Epithelial cell of prostate (primary cell): ENCODE measurements around the gene HAGH.
A peak's percentile ranks its signal among the peaks of the same experiment; 100 is the strongest.

Experiments
- DNase-seq: peaks from one replicate; pipeline ENCODE4 v3.0.0-alpha.2; 2011; ENCODE audit warnings: low read depth, low spot score
- H3K27ac ChIP-seq: fragments of 450-650 bp; 2 replicates; pipeline ENCODE4 v1.5.1; 2017; ENCODE audit warnings: mild to moderate bottlenecking

The HAGH gene

DNA sequence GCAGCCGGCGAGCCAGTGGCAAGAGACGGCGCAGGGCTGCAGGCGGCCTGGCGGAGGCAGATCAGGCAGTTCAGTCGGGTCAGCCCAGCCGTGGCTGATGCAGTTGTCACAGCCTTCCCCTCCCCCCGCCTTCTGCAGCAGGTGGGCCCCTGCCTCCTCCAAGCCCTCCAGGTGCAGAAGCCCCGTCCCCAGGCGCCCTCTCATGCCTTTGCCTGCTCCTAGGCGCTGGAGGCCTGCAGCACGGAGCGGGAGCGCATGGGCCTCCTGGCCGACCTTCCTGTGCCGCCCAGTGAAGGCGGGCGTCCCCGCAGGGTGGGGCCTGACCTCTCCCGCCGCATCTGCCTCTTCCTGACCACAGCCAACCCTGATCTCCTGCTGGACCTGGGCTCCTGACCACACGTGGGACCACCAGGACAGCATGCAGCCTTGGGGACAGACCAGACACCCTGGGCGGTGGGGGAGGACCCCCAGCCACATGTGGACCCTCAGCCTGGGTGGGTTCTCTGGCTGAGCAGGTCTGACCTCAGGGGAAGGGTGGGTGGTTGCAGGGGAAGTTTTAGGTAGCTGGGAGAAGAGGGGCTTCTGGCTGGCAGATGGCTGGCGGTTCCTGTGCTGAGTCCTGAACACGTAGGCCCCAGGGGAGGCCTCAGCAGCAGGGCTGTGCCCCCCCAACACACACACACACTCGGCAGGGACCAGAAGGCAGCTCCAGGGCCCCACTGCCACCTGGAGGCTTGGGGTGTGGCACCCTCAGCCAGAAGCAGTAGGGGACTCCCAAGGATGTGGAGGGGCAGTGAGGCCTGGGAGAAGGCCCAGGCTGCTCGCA, 50.6 kb downstream of the HAGH start:
- DNase-seq, result no peak
- no peak overlapping the region for H3K27ac ChIP-seq

DNA sequence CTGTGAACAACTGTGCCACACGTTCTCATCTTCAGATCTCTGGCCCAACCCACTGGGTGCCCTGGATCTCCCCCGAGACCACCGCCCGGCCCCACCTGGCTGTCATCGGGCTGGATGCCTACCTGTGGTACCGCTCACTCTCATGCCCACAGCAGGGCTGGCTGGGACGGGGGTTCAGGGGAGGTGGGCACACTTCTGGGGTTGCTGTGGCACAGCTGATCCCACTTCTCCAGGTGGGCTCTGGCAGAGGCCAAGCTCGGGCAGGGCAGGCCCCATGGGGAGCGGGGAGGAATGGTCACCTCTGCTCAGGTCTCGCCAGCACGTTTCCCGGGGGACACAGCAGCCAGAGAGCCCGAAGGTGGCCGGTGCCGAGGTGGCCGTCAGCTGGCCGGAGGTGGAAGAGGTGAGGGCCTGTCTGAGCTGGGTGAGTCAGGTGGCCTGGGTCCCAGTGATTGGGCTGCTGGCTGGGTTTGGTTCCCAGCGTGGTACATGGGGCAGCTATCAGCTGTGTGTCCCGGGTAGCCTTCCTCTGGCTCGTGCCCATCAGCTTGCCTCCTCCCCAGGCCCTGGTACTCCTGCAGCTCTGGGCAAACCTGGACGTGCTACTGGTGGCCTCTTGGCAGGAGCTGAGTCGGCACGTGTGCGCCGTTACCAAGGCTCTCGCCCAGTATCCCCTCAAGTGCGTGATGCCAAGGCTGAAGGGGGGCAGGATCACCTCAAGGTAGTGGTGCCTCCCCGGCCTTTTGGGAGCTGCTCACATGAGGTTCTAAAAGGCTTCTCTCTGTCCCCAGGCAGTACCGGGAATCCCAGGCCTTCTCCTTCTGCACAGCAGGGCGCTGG, 51.4 kb downstream of the HAGH start:
- no peak overlapping the region for H3K27ac ChIP-seq
- no peak for DNase-seq

DNA sequence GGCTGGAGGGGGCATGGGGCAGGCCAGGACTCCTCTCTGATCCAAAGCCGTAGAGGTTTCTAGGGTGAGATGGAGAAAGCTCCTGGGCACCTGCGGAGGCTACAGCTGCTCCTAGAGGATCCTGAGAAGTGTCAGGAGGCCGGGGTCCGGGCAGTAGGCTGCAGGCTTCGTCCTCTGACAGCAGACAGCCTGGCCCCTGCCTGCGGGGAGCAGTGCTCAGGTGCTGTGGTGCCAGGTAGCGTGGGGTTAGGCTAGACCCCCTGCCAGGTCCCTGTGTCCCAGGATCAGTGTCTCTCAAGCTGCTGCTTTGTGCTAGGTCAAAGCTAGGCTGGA, 52.2 kb downstream of the HAGH start:
- DNase-seq, result no peak
- H3K27ac ChIP-seq, result peak overlapping the region; percentile 88

DNA sequence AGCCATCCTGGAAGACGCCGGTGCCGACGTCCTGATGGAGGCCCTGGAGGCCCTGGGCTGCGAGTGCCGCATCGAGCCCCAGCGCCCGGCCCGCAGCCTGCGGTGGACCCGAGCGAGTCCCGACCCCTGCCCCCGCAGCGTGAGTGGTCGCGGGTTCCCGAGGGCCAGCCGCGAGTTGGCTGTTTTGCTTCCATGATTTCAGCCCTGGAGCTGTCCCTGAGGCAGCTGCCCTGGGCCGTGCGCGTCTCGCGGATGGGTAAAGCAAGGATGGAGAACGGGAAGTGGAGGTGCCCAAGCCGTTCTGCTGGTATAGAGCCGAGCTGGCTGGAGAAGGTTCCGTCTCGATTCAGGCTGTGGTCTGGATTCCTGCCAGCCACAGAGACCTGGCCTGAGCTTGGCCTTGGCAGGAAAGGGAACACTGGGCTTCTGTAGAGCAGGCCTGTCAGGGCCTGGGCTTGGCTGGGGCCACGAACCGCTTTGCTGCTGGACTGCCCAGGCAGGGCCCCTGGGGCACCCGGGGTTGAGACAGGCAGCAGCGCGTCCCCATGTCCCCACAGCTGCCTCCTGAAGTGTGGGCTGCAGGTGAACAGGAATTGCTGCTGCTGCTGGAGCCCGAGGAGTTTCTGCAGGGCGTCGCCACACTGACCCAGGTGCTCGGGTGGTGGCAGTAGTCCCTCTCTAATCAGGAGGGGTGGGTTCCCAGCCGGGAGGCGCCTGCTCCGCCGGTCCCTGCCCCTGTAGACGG, 52.8 kb downstream of the HAGH start:
- no peak for DNase-seq
- H3K27ac ChIP-seq, result peak overlapping the region; percentile 88

DNA sequence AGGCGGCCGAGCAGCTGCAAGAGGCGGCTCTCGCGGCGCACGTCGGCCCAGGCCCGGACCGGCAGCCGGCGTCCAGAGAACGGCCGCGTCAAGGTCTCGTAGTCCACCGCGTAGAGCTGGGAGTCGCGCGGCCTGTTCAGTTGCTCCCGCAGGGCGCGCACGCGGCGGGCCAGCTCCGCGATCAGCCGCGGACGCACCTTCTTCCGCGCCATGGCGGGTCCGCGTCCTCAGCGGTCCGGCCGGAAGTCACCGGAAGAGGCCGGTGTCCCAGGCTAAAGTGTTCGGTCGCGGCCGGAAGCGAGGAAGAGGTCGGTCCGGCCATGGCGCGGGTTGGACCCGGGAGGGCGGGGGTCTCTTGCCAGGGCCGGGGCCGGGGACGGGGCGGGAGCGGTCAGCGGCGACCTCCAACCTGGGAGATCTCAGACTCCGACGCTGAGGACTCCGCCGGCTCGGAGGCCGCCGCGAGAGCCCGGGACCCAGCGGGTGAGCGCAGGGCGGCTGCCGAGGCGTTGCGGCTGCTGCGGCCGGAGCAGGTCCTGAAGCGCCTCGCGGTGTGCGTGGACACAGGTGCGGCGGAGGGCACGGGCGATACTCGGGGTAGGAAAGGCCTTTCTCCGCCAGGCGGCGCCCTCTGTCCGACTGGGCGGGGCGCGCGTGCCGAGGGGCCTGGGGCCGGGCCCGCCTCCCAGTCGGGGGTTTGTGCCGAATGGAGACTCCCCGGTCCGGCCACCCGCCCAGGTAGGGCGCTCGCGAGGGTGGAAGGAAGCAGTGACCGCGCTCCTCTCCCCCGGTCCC, 53.5 kb downstream of the HAGH start, which contains the start of gene MRPS34:
MRPS34 (minus strand) TSS at position 227 of the 795 bp plus-strand sequence; CDS start at position 212, 15 bp downstream.
- peak within 1 kb of the TSS; percentile 88 for H3K27ac ChIP-seq
- no peak for DNase-seq

DNA sequence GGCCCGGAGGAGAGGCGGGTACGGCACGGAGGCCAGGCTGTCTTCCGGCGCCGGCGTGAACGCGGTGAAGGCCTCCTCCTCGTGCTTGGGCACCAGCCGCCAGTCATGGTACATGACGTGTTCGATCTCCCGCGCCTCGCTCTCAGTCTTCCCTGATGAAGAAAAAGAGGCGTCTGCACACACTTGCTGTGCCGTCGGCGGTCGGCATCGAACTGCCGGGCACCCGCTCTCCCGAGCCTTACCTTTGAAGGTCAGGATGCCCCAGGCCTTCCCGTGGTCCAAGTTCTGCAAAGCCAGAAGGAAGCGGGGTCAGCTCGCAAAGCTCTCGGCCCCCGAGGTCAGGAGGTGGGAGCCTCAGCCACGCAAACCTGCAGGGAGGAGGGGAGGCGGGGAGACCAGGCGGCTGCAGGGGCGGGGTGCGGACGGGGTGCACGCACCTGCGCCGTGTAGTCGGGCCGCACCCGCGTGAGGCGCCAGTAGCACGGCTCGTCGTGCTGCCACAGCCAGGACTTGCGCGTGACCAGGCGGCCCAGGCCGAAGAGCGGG, 54.2 kb downstream of the HAGH start, which contains the start of gene EME2:
EME2 (plus strand) TSS at position 449 of the 546 bp plus-strand sequence. CDS start 418 bp downstream, outside the sequence.
- peak within 1 kb of the TSS; percentile 88 for H3K27ac ChIP-seq
- DNase-seq, result no peak

DNA sequence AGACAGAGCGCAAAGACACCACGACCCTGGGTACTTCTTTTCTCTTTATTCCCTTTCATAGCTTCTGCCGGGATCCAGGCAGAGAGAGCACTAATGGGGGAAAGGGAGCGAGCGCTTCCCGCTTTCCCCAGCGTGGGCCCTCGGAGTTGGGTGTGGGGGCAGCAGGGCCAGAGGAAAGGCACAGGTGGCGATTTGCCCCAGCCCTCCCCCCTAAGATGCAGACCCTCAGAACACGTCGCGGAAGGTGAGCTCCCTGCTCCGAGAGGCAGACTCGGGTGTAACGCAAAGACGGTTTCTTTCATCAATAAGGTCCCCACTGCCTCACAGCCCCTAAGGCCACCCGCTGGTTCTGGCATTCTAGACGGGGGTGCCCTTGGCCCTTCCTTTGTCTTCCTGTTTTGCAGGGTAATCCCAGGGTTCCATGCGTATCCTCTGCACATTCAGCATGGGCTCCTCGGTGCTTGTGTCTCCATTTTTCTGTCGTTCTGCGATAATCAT, 54.7 kb downstream of the HAGH start:
- H3K27ac ChIP-seq, result peak overlapping the region; percentile 88
- no peak for DNase-seq

DNA sequence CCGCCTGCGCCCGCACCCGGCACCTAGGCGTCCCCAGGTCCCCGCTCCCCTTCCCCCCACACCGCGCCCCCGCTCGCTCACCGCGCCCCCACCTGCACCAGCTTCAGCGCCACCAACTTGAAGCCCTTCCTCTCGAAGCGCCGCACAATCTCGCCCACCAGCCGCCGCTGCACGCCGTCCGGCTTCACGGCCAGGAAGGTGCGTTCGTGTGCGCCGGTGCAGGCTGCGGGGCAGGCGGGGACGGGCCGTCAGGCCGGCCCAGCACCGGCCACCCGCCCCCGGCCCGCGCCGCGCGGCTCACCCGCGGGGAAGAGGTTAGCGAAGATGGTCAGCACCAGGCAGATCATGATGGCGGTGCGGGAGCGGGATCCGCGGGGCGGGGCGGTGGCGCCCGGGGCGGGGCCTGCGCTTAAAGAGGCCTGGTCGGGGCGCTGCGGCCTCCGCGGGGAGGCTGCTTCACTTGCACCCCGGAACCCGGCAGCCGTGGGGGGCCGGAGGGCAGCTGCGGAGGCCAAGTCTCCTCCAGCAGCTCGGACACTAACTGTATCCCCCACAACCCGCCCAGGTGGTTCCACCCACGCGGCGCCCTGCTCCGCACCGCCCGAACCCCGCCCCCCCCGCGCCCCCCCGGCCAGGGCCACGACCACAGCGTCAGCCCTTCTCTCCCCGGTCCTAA, 55.3 kb downstream of the HAGH start, which contains the start of gene NME3:
NME3 (minus strand) TSS at position 356 of the 676 bp plus-strand sequence; CDS start at position 347, 9 bp downstream.
- peak within 1 kb of the TSS; percentile 88 for H3K27ac ChIP-seq
- DNase-seq, result no peak

DNA sequence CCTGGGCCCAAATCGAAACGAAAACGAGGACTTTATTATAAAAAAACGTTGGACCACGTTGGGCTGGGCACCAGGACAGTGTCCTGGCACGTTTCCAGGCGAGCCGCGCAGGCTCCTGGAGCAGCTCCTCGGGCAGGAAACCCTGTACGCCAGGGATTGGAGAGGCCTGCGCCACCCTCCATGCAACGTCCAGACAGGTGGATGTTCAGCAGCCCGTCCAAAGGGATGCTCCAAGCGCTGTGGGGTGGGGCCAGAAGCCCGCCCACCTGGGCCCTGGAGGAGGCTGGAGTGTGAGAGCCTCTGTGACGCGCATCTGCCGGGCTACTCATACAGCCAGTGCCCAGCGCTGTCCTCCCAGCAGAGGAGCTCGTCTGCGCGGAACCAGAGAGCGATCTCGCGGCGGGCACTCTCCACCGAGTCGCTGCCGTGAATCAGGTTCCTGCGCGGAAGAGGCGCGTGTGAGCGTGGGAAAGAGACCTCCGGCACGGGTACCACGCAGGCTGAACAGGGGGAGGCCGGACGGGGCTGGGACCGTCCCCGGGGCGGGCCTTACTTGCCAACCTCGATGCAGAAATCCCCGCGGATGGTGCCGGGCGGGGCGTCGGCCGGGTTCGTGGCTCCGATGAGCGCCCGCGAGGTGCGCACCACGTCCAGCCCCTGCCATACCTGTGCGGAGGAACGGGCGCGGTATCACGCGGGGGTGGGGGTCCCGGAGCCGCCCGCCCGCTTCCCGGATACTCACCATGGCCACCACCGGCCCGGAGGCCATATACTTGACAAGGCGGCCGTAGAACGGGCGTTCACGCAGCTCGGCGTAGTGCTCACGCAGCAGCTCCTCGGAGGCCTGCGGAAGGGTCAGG, 56.1 kb downstream of the HAGH start:
- peak overlapping the region; percentile 88 for H3K27ac ChIP-seq
- DNase-seq, result no peak

DNA sequence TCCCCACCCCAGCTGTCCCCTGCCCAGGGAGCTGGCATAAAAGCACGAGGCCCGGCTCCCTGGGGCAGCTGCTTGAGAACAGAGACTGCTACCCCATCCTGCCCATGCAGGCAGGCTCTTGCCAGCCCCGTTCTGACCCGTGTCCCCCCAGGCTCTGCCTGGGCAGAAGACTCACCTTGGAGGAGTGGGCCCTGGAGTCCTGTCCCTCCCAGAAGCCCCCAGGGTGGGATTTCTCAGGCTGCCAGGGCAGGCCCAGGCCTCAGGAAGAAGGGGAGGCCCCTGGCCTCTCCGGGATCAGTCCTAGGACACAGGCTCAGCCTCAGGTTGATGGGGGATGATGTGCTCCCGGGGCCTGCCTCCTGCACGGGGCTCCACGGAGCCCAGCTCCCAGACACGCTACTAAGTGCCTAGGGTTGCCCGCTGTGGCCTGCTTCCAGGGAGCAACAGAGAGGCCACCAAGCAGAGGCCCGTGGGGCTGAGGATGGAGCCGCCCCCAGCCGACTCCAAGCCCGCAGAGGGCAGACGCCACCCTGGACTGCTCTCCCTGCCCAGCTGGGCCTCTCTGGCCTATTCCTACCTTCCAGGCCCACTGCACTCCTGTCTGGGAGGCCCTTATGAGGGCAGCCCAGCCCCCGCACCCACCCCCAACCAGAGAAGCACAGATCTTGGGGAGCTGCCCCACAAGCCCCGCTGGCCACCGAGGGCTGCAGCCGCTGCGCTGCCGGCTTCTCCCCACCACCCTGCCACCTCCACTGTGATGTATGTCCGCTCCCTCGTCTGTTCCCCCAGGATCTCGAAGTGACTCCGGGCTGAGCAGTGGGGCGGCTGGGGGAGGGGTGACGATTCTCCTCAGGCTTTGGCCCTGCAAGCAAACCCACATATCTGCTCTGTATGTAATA, 57.0 kb downstream of the HAGH start:
- H3K27ac ChIP-seq, result no peak overlapping the region
- DNase-seq, result no peak

DNA sequence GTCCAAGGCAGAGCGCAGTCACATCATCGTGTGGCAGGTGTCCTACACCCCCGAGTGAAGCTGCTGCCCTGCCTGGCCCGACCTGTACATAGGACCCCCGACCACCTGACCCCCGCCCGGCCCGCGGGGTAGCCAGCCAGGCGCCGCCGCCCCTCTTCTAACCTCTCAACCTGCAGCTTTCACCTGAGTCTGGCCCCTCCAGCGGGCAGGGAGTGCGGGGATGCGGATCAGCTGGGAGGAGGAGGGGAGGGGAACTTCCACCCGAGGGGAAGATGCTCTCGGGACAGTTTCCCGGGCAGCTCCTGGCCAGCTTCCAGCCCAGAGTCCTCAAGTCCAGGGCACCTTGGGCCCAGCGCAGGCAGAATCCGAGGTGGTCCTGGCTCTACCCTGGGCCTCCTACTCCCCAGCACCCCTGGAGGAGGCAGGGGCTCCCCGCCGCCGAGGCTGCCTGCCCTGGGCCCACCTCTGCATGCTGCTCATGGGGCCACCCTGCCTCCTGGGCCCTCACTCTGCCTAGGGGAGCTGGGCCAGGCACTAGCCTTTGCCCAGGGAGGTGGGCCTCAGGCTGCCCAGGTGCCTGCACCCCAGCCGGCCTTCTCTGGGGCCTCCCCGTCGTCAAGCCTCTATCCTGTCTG, 57.7 kb downstream of the HAGH start:
- no peak overlapping the region for H3K27ac ChIP-seq
- no peak for DNase-seq

DNA sequence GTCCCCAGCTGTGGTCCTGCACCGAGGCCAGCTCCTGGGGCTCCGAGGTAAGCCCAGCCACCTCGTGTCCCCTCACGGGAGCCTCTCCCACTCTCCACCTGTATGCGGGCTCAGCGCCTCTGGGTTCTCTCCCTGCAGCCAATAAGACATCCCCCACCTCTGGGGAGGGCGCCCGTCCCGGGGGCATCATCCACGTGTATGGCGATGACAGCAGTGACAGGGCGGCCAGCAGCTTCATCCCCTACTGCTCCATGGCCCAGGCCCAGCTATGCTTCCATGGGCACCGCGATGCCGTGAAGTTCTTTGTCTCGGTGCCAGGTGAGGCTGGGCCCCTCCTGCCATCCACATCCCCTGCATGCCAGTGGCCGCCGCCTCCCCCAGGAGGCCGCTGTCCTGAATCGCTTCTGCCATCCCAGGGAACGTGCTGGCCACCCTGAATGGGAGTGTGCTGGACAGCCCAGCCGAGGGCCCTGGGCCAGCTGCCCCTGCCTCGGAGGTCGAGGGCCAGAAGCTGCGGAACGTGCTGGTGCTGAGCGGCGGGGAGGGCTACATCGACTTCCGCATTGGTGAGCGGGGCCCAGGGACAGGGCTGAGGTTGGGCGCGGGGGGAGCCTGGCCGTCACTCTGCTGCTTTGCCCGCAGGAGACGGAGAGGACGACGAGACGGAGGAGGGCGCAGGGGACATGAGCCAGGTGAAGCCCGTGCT, 58.4 kb downstream of the HAGH start:
- no peak for DNase-seq
- no peak overlapping the region for H3K27ac ChIP-seq

DNA sequence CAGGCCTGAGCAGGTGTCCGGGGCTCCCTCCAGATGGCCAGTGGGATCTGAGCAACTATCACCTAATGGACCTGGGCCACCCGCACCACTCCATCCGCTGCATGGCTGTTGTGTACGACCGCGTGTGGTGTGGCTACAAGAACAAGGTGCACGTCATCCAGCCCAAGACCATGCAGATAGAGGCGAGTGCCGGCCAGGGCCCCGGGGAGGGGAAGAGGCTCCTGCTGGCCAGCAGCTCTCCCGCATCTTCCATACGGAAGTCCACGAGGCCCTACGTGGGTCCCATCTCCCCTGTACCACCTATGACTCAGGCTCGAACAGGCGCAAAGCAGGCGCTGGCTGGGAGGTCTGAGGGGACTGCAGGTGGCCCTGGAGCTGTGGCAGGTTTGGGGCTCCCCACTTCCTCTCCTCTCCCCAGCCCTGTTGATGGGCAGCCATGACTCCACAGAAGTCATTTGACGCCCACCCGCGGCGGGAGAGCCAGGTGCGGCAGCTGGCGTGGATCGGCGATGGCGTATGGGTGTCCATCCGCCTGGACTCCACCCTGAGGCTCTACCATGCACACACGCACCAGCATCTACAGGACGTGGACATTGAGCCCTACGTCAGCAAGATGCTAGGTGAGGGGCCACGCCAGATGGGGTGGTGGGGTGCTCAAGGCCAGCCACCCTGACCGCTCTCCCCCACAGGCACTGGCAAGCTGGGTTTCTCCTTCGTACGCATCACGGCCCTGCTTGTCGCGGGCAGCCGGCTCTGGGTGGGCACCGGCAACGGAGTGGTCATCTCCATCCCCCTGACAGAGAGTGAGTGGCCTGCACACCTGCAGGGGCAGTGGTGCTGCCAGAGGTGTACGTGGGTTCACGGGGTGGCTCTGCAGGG, 59.3 kb downstream of the HAGH start:
- no peak for DNase-seq
- no peak overlapping the region for H3K27ac ChIP-seq

DNA sequence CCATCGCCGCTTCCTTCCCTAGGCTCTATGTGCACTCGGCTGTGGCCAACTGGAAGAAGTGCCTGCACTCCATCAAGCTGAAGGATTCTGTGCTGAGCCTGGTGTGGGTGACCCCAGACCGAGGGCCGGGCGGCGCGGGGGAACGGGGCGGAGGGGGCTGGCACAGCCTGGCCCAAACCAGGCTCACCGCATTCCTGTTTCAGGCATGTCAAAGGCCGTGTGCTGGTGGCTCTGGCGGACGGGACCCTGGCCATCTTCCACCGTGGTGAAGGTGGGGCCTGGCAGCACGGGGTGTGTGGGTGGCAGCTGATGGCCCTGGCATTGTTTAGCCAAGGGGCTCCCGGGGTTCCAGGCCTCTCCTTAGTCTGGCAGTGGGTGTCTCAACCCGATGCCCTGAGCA, 59.9 kb downstream of the HAGH start:
- H3K27ac ChIP-seq, result no peak overlapping the region
- DNase-seq, result no peak

DNA sequence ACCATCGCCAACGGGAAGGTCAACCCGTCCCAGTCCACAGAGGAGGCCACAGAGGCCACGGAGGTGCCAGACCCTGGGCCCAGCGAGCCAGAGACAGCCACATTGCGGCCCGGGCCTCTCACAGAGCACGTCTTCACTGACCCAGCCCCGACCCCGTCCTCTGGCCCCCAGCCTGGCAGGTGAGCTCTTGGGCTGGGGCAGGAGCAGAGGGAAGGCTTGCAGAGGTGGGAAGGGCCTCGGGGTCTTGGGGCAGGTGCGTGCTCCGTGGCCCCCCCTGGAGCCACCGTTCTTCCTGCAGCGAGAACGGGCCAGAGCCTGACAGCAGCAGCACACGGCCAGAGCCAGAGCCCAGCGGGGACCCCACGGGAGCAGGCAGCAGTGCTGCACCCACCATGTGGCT, 60.4 kb downstream of the HAGH start:
- H3K27ac ChIP-seq, result no peak overlapping the region
- no peak for DNase-seq
